Right cardiac atrium (tissue), 5 donors: ENCODE data around the gene RASL11A. TPM values are rescaled to one million over a fixed set of nuclear protein-coding genes. Genes with fewer than 3 reads are reported as not detected.
"Not testable (repeated sequence)": the region's sequence is repeated elsewhere in the genome, so short reads cannot be mapped to it uniquely, and the experiment has no call there.

ENCODE experiments used
- ATAC-seq, 2 donors: fragments of 200-7000 bp; cut with Tn5 transposase; one replicate each; pipeline versions ENCODE4 v1.8.0 to v1.9.1; 2020; ENCODE audit warnings: moderate library complexity in 2 of 2, mild to moderate bottlenecking in 1 of 2
- DNase-seq, 3 donors: peaks; one replicate each; pipeline ENCODE4 v3.0.0-alpha.2; 2020
- H3K27ac ChIP-seq: one replicate; pipeline ENCODE4 v1.5.1; 2013; ENCODE audit warnings: mild to moderate bottlenecking, low read length, control low read depth, moderate library complexity
- H3K27me3 ChIP-seq: one replicate; pipeline ENCODE4 v1.6.1; 2013; ENCODE audit not compliant: control insufficient read depth, insufficient read depth
- H3K4me1 ChIP-seq: one replicate; pipeline ENCODE4 v1.6.1; 2013; ENCODE audit warnings: low read length; ENCODE audit not compliant: control insufficient read depth, insufficient read depth
- H3K4me3 ChIP-seq: one replicate; pipeline ENCODE4 v1.5.1; 2013; ENCODE audit warnings: low read length, control low read depth
- H3K9me3 ChIP-seq: one replicate; pipeline ENCODE4 v1.6.1; 2013; ENCODE audit warnings: low read length; ENCODE audit not compliant: control insufficient read depth
- WGBS: extraction: QIAGEN DNeasy Blood & Tissue Kit; methylation state at CpG from one replicate; pipeline ENCODE4 v1.1.7; 2013; 5-methylcytosine and 5-hydroxymethylcytosine counted together
- intact Hi-C, 4 donors: fragments of 100-400 bp; cut with DNase I; formaldehyde crosslinking; loops; one replicate each; pipeline versions ENCODE4 v1.11.0 to v1.14.0; 2022 to 2023
- polyA plus RNA-seq: library from polyadenylated mRNA; stranded (reverse); fragments of 200-250 nt; gene quantifications from one replicate; pipeline ENCODE4 v1.2.3, GENCODE V29; 2013
- total RNA-seq, 4 donors: library from RNA; stranded (reverse); fragmentation: NEBNext Ultra II Directional; extraction: Animal tissue kit (Norgen Biotek cat#: 25700); gene quantifications; one replicate each; pipeline ENCODE4 v1.2.1, GENCODE V29; 2021
- donor health status: healthy with polysubstance abuse.
- donor health status: DM: no; HTN: yes; CAD: no.
- donor health status: DM: no; HTN: no; CAD: no.
- donor health status: DM: no; HTN: yes; CAD: no; lungs with severe emphysema.
- donor health status: DM: yes; HTN: yes; CAD: no.

The RASL11A gene
- total and polyA plus RNA-seq, 5 donors, result 10.5 to 35.8 (median 15.2) TPM

- DNase-seq (no peak), ATAC-seq (no peak)
- Histone ChIP-seq H3K9me3 (no peaks in the 10 kb centered on the region), H3K27me3 (peaks cover 2% of the 10 kb centered on the region), H3K27ac (no peak overlapping the region), H3K4me3 (no peak overlapping the region), H3K4me1 (no peaks in the 10 kb centered on the region)
- 93% methylated on average over 1 of the region's 1 CpG for WGBS
- intact Hi-C loops, result no loop called here
These were observed 43.1 kb downstream of the RASL11A start for GRCh38 chr13:27313770-27314169.

GRCh38 chr13:27319404-27319803 lies 48.8 kb downstream of the RASL11A start:
- DNase-seq (no peak), ATAC-seq (no peak)
- H3K4me3 ChIP-seq, result no peak overlapping the region
- no peaks in the 10 kb centered on the region for H3K9me3 ChIP-seq
- H3K27me3 ChIP-seq, result peaks cover 2% of the 10 kb centered on the region
- H3K4me1 ChIP-seq, result no peaks in the 10 kb centered on the region
- H3K27ac ChIP-seq, result no peak overlapping the region
- intact Hi-C loops, result no loop called here

- no peak overlapping the region for H3K27ac ChIP-seq
- WGBS, result 65% methylated on average over 8 of the region's 8 CpGs
- no peaks in the 10 kb centered on the region for H3K9me3 ChIP-seq
- ATAC-seq, result no peak
- intact Hi-C loops, result no loop called here
- no peaks in the 10 kb centered on the region for H3K4me1 ChIP-seq
- DNase-seq, result no peak
- no peak overlapping the region for H3K4me3 ChIP-seq
- peaks cover 2% of the 10 kb centered on the region for H3K27me3 ChIP-seq
These were observed 51.1 kb downstream of the RASL11A start for GRCh38 chr13:27321468-27322431.

GRCh38 chr13:27322443-27322842 lies 51.8 kb downstream of the RASL11A start:
- H3K9me3 ChIP-seq, H3K4me3 ChIP-seq, H3K27ac ChIP-seq, intact Hi-C loops, ATAC-seq, H3K4me1 ChIP-seq, DNase-seq, H3K27me3 ChIP-seq: not testable (repeated sequence)
- WGBS, result 79% methylated on average over 6 of the region's 6 CpGs

Other genes starting within 250 kb of the RASL11A start
- 10 to 100 TPM; 16.6 to 19.3 (median 18.4) TPM for gene USP12, start 99.0 kb upstream of the RASL11A start, total RNA-seq
- gene USP12, start 99.0 kb upstream of the RASL11A start, polyA plus RNA-seq, result 5.4 TPM
- gene RPL21, start 19.3 kb upstream of the RASL11A start, total RNA-seq, result 100 to 1,000 TPM; 723 to 895 (median 850) TPM
- gene RPL21, start 19.3 kb upstream of the RASL11A start, polyA plus RNA-seq, result 662 TPM
- gene GTF3A, start 153.8 kb downstream of the RASL11A start, total RNA-seq, result 100 to 1,000 TPM; 149 to 204 (median 191) TPM
- 366 TPM for gene GTF3A, start 153.8 kb downstream of the RASL11A start, polyA plus RNA-seq
- 100 to 1,000 TPM; 102 to 157 (median 123) TPM for gene MTIF3, start 179.7 kb downstream of the RASL11A start, total RNA-seq
- gene MTIF3, start 179.7 kb downstream of the RASL11A start, polyA plus RNA-seq, result 283 TPM